ENCODE data around the gene PDZD4. TPM values are rescaled to one million over a fixed set of nuclear protein-coding genes. Genes with fewer than 3 reads are reported as not detected.

Gene PDZD4, protein sequence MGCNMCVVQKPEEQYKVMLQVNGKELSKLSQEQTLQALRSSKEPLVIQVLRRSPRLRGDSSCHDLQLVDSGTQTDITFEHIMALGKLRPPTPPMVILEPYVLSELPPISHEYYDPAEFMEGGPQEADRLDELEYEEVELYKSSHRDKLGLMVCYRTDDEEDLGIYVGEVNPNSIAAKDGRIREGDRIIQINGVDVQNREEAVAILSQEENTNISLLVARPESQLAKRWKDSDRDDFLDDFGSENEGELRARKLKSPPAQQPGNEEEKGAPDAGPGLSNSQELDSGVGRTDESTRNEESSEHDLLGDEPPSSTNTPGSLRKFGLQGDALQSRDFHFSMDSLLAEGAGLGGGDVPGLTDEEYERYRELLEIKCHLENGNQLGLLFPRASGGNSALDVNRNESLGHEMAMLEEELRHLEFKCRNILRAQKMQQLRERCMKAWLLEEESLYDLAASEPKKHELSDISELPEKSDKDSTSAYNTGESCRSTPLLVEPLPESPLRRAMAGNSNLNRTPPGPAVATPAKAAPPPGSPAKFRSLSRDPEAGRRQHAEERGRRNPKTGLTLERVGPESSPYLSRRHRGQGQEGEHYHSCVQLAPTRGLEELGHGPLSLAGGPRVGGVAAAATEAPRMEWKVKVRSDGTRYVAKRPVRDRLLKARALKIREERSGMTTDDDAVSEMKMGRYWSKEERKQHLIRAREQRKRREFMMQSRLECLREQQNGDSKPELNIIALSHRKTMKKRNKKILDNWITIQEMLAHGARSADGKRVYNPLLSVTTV
- total RNA-seq (2022; extraction: Qiagen RNA extraction; ENCODE audit: low read depth), result 2.2 to 4.1 TPM (median 3.4 TPM) in 5 replicates

DNA sequence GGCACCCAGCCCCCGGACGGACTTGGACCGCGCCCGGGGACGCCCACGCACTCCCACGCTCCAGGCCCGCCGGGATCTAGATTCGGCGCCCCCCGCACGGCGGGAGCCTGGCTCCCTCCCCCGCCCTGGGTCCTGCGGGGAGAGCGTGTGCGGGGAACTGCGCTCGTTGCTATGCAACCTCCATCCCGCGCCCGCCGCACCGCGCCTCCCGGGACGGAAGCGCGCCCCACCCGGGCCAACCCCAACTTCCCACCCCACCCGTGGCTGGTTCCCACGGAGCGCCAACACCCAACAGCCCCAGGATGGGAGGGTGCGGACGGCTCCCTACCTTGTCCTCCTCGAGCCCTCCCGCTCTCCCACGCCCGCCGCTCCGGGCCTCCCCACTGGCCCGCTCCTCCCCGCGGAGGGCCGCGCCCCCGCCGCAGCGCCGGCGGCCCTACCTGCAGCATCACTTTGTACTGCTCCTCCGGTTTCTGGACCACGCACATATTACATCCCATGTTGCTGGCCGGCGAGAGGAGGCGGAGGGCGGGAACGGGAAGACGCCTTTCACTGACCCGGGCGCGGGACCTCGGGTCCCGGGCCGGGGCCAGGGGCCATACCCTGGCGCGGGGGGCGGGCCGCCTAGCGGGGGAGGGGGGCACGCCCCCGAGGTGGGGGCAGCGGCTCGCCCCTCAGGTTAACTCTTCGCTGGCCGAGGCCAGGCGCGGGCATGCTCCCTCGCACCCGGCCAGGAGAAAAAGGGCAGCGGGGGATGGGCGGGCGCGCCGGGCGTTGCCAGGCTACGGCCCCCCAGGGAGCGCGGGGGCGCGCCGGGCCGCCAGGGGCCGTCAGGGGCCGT lies at the start of gene PDZD4:
TSS of gene PDZD4 (minus strand) at position 746 of the 841 bp plus-strand sequence. CDS start at position 500, 246 bp downstream.

DNA sequence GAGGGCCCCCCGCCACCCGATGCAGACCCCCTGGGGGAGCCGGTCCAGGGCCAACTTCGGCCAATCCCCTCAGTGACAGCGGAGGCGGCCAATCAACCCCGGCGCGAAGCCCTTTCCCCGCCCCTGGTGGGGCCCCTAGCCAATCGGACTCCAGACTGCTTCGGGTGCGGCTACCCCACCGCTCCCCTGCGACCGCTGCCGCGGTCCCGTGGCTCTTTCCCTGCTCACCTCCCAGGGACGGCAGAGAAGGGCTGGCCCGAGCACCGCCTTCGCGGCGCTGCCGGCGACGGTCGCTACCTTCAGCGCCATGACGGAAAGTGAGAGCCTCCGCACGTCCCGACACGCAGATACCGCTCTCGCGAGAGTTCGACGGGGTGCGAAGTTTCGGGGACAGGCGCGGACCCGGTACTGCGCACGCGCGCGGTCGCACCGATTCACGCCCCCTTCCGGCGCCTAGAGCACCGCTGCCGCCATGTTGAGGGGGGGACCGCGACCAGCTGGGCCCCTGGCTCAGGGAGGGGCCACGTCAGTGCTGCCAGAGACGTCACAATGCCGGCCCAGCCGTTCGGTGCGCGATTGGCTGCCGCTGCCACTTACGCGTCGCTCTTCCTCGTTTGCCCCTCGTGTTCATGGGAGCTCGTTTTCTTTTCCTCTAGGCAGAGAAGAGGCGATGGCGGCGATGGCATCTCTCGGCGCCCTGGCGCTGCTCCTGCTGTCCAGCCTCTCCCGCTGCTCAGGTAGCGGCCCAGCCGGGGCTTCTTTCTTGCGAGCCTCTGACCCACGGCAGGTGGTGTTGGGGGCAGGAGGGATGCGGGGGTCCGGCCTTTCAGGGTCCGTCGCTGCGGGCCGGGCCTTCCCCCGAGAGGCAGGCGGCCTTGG lies 36.1 kb downstream of the PDZD4 start, which contains the start of the genes IDH3G and SSR4:
TSS of gene IDH3G (minus strand) at position 358 of the 879 bp plus-strand sequence. CDS start at position 309, 49 bp downstream.
TSS of gene SSR4 (plus strand) at position 651 of the 879 bp plus-strand sequence. CDS start at position 671, 20 bp downstream.

DNA sequence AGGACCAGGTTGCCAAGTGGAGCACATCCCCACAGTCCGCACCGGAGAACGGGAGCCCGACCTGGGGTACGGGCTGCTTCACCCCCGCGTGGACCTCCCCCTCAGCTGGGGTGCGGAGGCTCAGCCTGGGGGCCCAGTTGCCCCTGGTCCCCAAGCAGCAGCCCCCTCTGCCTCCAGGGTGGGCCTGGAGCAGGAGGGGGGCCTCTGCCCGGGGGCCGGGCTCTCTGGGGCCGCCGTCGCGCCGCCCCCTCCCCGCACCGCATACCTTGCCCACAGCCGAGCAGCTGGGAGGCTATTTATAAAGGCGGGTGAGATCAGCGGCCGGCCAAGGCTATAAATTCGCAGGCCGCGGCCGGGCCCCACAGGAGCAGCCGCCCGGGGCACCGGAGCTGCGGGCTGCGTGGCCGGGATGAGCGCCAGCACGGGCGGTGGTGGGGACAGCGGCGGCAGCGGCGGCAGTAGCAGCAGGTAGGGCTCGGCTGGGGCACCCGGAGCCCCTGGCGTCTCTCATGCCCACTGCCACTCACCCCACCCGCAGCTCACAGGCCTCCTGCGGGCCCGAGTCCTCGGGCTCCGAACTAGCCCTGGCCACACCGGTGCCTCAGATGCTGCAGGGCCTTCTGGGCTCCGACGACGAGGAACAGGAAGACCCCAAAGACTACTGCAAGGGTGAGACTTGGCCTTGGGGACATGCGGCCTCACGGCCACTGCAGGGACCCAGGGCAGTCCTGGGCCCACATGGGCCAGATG lies 49.5 kb downstream of the PDZD4 start, which contains the start of gene SRPK3:
TSS of gene SRPK3 (plus strand) at position 364 of the 750 bp plus-strand sequence. CDS start at position 410, 46 bp downstream.

DNA sequence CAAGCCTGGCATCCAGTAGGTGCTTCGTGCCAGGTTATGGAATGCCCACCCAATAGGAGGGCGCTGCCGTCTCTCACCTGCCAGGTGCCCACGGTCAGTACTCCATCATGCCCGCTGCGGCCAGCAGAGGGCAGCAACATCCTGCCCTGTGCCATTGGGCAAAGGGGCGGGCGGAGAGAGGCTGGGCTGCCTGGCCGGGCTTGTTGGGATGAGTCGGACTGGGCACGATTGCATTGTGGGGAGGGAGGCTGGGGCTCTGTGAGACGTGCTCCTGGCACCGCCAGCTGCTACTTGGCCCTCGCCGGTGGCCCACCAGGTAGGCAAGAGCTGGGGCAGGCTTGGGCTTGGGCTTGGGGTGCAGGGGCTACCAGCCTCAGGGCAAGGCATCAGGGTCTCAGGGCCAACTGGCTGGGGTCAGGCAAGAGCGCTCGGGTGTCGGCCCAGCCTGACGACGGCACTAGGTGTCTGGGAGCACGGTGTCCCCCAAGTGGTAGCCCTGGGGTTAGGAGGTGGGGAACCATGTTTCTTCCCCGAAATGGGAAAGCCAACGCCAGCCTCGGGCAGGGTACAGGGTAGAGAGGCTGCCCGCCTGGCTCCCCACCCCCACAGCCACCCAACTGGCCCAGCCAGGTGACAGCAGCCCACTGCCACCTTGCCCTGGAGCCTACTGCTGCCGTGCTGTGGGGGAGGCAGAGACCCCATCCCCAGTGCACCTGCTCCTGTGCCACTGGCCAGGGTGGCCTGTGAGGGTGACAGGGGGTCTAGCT lies 66.2 kb downstream of the PDZD4 start, which contains the start of gene PLXNB3:
TSS of gene PLXNB3 (plus strand) at position 261 of the 767 bp plus-strand sequence. CDS start 1,287 bp downstream, outside the sequence.

Other genes starting within 250 kb of the PDZD4 start
- 44.6 to 59.4 TPM (median 58.5 TPM) in 5 replicates for gene CCNQ, start 231.4 kb downstream of the PDZD4 start, total RNA-seq (2022; extraction: Qiagen RNA extraction; ENCODE audit: low read depth)
- 1.00 to 1.8 TPM (median 1.5 TPM) in 5 replicates for gene DUSP9, start 183.3 kb downstream of the PDZD4 start, total RNA-seq (2022; extraction: Qiagen RNA extraction; ENCODE audit: low read depth)
- 0.13 to 0.31 TPM (median 0.24 TPM) in 4 of 5 replicates, not detected in the other for gene PNCK, start 156.7 kb downstream of the PDZD4 start, total RNA-seq (2022; extraction: Qiagen RNA extraction; ENCODE audit: low read depth)
- gene SLC6A8, start 142.6 kb downstream of the PDZD4 start, total RNA-seq (2022; extraction: Qiagen RNA extraction; ENCODE audit: low read depth), result 11.3 to 13.3 TPM (median 11.9 TPM) in 5 replicates
- 350 to 420 TPM (median 366 TPM) in 5 replicates for gene BCAP31, start 106.2 kb downstream of the PDZD4 start, total RNA-seq (2022; extraction: Qiagen RNA extraction; ENCODE audit: low read depth)
- 2.3 to 4.7 TPM (median 3.6 TPM) in 5 replicates for gene ABCD1, start 105.7 kb downstream of the PDZD4 start, total RNA-seq (2022; extraction: Qiagen RNA extraction; ENCODE audit: low read depth)
- 2.4 to 4.3 TPM (median 3.6 TPM) in 5 replicates for gene PLXNB3, start 66.3 kb downstream of the PDZD4 start, total RNA-seq (2022; extraction: Qiagen RNA extraction; ENCODE audit: low read depth)
- gene SRPK3, start 49.5 kb downstream of the PDZD4 start, total RNA-seq (2022; extraction: Qiagen RNA extraction; ENCODE audit: low read depth), result not detected in 5 replicates
- gene IDH3G, start 36.2 kb downstream of the PDZD4 start, total RNA-seq (2022; extraction: Qiagen RNA extraction; ENCODE audit: low read depth), result 58.5 to 62.8 TPM (median 59.4 TPM) in 5 replicates
- gene SSR4, start 35.9 kb downstream of the PDZD4 start, total RNA-seq (2022; extraction: Qiagen RNA extraction; ENCODE audit: low read depth), result 399 to 451 TPM (median 405 TPM) in 5 replicates
- gene L1CAM, start 55.6 kb upstream of the PDZD4 start, total RNA-seq (2022; extraction: Qiagen RNA extraction; ENCODE audit: low read depth), result 16.7 to 20.3 TPM (median 17.5 TPM) in 5 replicates
- not detected in 5 replicates for gene AVPR2, start 74.1 kb upstream of the PDZD4 start, total RNA-seq (2022; extraction: Qiagen RNA extraction; ENCODE audit: low read depth)
- 0.80 to 2.0 TPM (median 1.2 TPM) in 5 replicates for gene ARHGAP4, start 95.7 kb upstream of the PDZD4 start, total RNA-seq (2022; extraction: Qiagen RNA extraction; ENCODE audit: low read depth)
- gene NAA10, start 104.5 kb upstream of the PDZD4 start, total RNA-seq (2022; extraction: Qiagen RNA extraction; ENCODE audit: low read depth), result 194 to 251 TPM (median 220 TPM) in 5 replicates
- 0.09 to 0.29 TPM (median 0.14 TPM) in 4 of 5 replicates, not detected in the other for gene RENBP, start 114.1 kb upstream of the PDZD4 start, total RNA-seq (2022; extraction: Qiagen RNA extraction; ENCODE audit: low read depth)
- 32.7 to 37.9 TPM (median 37.7 TPM) in 5 replicates for gene HCFC1, start 141.3 kb upstream of the PDZD4 start, total RNA-seq (2022; extraction: Qiagen RNA extraction; ENCODE audit: low read depth)
- gene TMEM187, start 142.2 kb upstream of the PDZD4 start, total RNA-seq (2022; extraction: Qiagen RNA extraction; ENCODE audit: low read depth), result 4.8 to 7.7 TPM (median 6.3 TPM) in 5 replicates
- gene IRAK1, start 189.4 kb upstream of the PDZD4 start, total RNA-seq (2022; extraction: Qiagen RNA extraction; ENCODE audit: low read depth), result 196 to 229 TPM (median 217 TPM) in 5 replicates

Data from A549 treated with GW870086 at 1 μM for 4 hours (cell line).